NB4 (cell line): Measurements from ENCODE around the gene RBMS3.

ENCODE experiments used
- DNase-seq: peaks from one replicate; pipeline ENCODE4 v3.0.0; 2010; ENCODE audit warnings: low read depth
- H3K4me3 ChIP-seq: one replicate; pipeline ENCODE4 v1.5.1; 2011; ENCODE audit warnings: mild to moderate bottlenecking, low read depth, low read length, moderate library complexity
- CTCF ChIP-seq: IDR thresholded peaks from one replicate; pipeline ENCODE4 v1.5.1; 2012; ENCODE audit warnings: low read depth, low read length
- MYC ChIP-seq: IDR thresholded peaks from 2 replicates; pipeline ENCODE4 v1.6.1; 2011; ENCODE audit warnings: low read depth, low read length
- POLR2A ChIP-seq: IDR thresholded peaks from 2 replicates; pipeline ENCODE4 v1.6.1; 2011; ENCODE audit warnings: mild to moderate bottlenecking; ENCODE audit not compliant: insufficient read length; ENCODE audit errors: extremely low read depth
- TF ChIP-seq, protein P1 (sequence below): IDR thresholded peaks from 2 replicates; pipeline ENCODE4 v1.6.1; 2011; ENCODE audit warnings: low read depth, low read length

RBMS3 gene

DNA sequence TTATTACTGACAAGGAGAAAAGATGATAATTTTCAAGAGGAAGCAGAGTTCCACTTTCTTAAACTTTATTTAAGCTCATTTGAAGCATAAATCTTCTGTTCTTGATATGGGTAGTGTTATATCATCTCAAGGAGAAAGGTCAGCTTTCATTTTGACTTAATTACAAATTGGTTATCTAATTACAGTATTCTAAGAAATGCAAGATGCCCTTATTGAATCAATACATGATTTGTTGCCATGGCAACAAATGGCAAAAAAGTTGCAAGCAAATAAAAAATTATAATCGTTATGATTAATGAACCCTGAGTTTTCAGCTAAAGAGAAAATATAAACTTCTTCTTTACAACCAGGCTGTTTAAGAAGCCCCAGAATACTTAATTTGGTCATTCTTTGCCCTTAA, 622.7 kb downstream of the RBMS3 start:
- H3K4me3 ChIP-seq = no peak overlapping the region
- DNase-seq = no peak
- TF ChIP-seq POLR2A = no peak
- TF ChIP-seq CTCF = no peak
- TF ChIP-seq, protein P1, sequence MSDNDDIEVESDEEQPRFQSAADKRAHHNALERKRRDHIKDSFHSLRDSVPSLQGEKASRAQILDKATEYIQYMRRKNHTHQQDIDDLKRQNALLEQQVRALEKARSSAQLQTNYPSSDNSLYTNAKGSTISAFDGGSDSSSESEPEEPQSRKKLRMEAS = no peak
- TF ChIP-seq MYC = no peak

GRCh38 chr3:29906906-29907305, 626.0 kb downstream of the RBMS3 start:
- H3K4me3 ChIP-seq = no peak overlapping the region
- no peak for DNase-seq
- TF ChIP-seq MYC = no peak
- TF ChIP-seq CTCF = no peak
- no peak for TF ChIP-seq POLR2A
- TF ChIP-seq, protein P1 = no peak

GRCh38 chr3:29912600-29913288, 631.9 kb downstream of the RBMS3 start:
- TF ChIP-seq MYC (no peak), POLR2A (no peak), CTCF (no peak)
- TF ChIP-seq, protein P1 = no peak
- no peak overlapping the region for H3K4me3 ChIP-seq
- DNase-seq = no peak

DNA sequence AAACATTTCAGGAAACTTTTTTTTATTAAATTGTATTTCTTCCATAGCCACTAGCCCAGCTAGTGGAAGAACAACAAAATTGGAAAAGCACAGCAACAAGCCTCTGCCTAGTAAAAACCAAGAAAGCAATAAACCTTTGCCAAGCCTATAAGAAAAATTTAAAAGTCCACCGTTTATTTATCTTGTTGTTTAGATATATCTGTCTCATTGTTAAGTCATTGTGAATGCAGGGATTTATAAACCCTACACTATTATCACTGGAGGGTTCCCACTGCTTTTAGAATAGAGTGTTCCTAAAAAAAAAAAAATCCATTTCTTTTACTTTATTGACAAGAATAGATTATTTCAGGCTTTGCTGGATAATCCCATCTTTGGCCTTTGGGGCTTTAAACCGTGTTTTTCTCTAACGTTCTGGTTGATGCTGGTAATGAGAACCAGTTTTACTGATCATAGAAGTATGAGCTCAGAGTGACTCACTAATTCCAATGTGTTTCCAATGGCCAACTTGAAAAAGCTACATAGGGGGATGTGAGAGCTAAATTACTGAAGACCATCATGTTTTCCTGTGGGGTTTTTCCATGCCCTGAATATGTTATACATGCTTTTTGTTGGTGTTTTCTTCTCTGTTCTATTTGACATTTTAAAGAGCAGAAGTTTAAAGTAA, 634.1 kb downstream of the RBMS3 start:
- no peak for DNase-seq
- no peak overlapping the region for H3K4me3 ChIP-seq
- TF ChIP-seq MYC (no peak), POLR2A (no peak), CTCF (no peak)
- TF ChIP-seq, protein P1 = no peak

- H3K4me3 ChIP-seq = no peak overlapping the region
- no peak for TF ChIP-seq POLR2A
- no peak for TF ChIP-seq MYC
- TF ChIP-seq, protein P1 = no peak
- TF ChIP-seq CTCF = no peak
- no peak for DNase-seq
Observed at GRCh38 chr3:29919571-29919970, 638.7 kb downstream of the RBMS3 start.
